Hepatocyte (in vitro differentiated cells): ENCODE measurements around the gene CNOT8.

Experiments used
- CTCF ChIP-seq: fragments of 200-600 bp; sonication (generic); IDR thresholded peaks from 2 replicates; pipeline ENCODE4 v1.5.1; 2016; ENCODE audit warnings: antibody characterized with exemption, mild to moderate bottlenecking; ENCODE audit not compliant: poor library complexity
- EZH2 ChIP-seq: fragments of 200-600 bp; sonication (generic); IDR thresholded peaks from 2 replicates; pipeline ENCODE4 v1.6.1; 2016; ENCODE audit warnings: antibody characterized with exemption, mild to moderate bottlenecking, borderline replicate concordance
- EZH2phosphoT487 ChIP-seq: fragments of 200-600 bp; sonication (generic); IDR thresholded peaks from one replicate; pipeline ENCODE4 v1.6.1; 2018; ENCODE audit warnings: antibody characterized with exemption, mild to moderate bottlenecking, low read depth, moderate library complexity; ENCODE audit not compliant: unreplicated experiment, severe bottlenecking

DNA sequence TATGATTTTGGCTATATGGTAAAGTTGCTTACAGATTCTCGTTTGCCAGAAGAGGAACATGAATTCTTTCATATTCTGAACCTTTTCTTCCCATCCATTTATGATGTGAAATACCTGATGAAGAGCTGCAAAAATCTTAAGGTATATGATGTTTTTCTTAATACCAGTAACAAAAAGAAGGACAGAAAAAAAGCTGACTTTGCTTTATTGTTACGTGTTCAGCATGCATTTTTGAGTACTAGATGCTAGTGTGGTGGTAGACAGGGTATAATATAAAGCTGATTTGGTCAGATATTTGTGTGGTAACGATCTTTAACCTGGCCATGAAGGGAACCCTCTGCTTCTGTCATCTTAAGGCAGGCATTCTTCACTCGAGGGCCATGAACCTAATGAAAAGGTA is 13.3 kb downstream of the CNOT8 start:
- TF ChIP-seq CTCF = no peak
- no peak for TF ChIP-seq EZH2
- no peak for TF ChIP-seq EZH2phosphoT487
